K562 (cell line): ENCODE measurements around the gene SGK1. TPM values are rescaled to one million over a fixed set of nuclear protein-coding genes. Genes with fewer than 3 reads are reported as not detected.

Experiments used
- ADNP ChIP-seq: fragments of 200-800 bp; sonication (Bioruptor generic); IDR thresholded peaks from 2 replicates; pipeline ENCODE4 v1.6.1; 2016; ENCODE audit warnings: missing genetic modification characterization, missing compliant biosample characterization
- CBX2 ChIP-seq: fragments of 200-600 bp; sonication (generic); IDR thresholded peaks from one replicate; pipeline ENCODE4 v1.6.1; 2012; ENCODE audit warnings: mild to moderate bottlenecking, low read length, inconsistent platforms; ENCODE audit not compliant: insufficient read depth, poor library complexity, severe bottlenecking
- CEBPB ChIP-seq: fragments of 450-650 bp; IDR thresholded peaks from 2 replicates; pipeline ENCODE4 v1.6.1; 2016; ENCODE audit warnings: missing genetic modification characterization, missing compliant biosample characterization
- DPF2 ChIP-seq: fragments of 450-650 bp; IDR thresholded peaks from 2 replicates; pipeline ENCODE4 v1.6.1; 2016
- ELF4 ChIP-seq: fragments of 450-650 bp; formaldehyde crosslinking; IDR thresholded peaks from 2 replicates; pipeline ENCODE4 v1.4.0; 2022; ENCODE audit warnings: missing genetic modification characterization
- ELK1 ChIP-seq: sonication (generic); formaldehyde crosslinking; IDR thresholded peaks from 2 replicates; pipeline ENCODE4 v1.8.1; 2022; ENCODE audit warnings: missing genetic modification reagents
- ETS2 ChIP-seq: IDR thresholded peaks from 2 replicates; pipeline ENCODE4 v1.6.1; 2016; ENCODE audit warnings: borderline replicate concordance, missing genetic modification characterization, mild to moderate bottlenecking, moderate library complexity, missing compliant biosample characterization; ENCODE audit not compliant: poor library complexity, severe bottlenecking
- ETV1 ChIP-seq: fragments of 450-650 bp; conservative IDR thresholded peaks from 2 replicates; pipeline ENCODE4 v1.6.1; 2016; ENCODE audit warnings: missing genetic modification characterization, control low read depth, low read depth, missing compliant biosample characterization
- GABPA ChIP-seq: fragments of 200-800 bp; sonication (Bioruptor generic); conservative IDR thresholded peaks from 2 replicates; pipeline ENCODE4 v1.6.1; 2016; ENCODE audit warnings: low read depth, missing genetic modification characterization, missing compliant biosample characterization
- HNRNPUL1 ChIP-seq: fragments of 200-400 bp; formaldehyde crosslinking; IDR thresholded peaks from 2 replicates; pipeline ENCODE4 v1.6.1; 2017; ENCODE audit warnings: low read length
- MTA1 ChIP-seq: fragments of 450-650 bp; IDR thresholded peaks from 2 replicates; pipeline ENCODE4 v1.6.1; 2017; ENCODE audit warnings: borderline replicate concordance
- MYNN ChIP-seq, 2 experiments: sonication (generic); formaldehyde crosslinking in 1 of 2; IDR thresholded peaks; 2 replicates each; pipeline versions ENCODE4 v1.5.0 to v1.6.1; 2016 to 2020; ENCODE audit warnings: antibody characterized with exemption in 1 of 2, missing genetic modification reagents in 1 of 2
- NCOA1 ChIP-seq: fragments of 450-650 bp; IDR thresholded peaks from 2 replicates; pipeline ENCODE4 v1.6.1; 2016; ENCODE audit warnings: low read depth
- SIN3A ChIP-seq, 2 experiments: fragments of 150-350 bp in 1 of 2; IDR thresholded peaks; 2 replicates each; pipeline ENCODE4 v1.6.1; 2011 to 2016; ENCODE audit warnings: borderline replicate concordance in 2 of 2, low read depth in 2 of 2, low read length in 2 of 2, mild to moderate bottlenecking in 2 of 2, moderate library complexity in 2 of 2; ENCODE audit not compliant: control insufficient read depth in 1 of 2
- SMARCA4 ChIP-seq: fragments of 450-650 bp; IDR thresholded peaks from 2 replicates; pipeline ENCODE4 v1.6.1; 2016
- STAT5A ChIP-seq: IDR thresholded peaks from 2 replicates; pipeline ENCODE4 v1.6.1; 2012; ENCODE audit warnings: low read length, inconsistent platforms, borderline replicate concordance
- XRCC5 ChIP-seq: fragments of 200-400 bp; formaldehyde crosslinking; IDR thresholded peaks from 2 replicates; pipeline ENCODE4 v1.6.1; 2017; ENCODE audit warnings: low read depth, mild to moderate bottlenecking, low read length
- ZC3H8 ChIP-seq: fragments of 450-650 bp; IDR thresholded peaks from 2 replicates; pipeline ENCODE4 v1.6.1; 2017
- ZNF134 ChIP-seq: fragments of 250-450 bp; sonication (Bioruptor Pico); conservative IDR thresholded peaks from 2 replicates; pipeline ENCODE4 v1.4.0; 2020
- ZNF263 ChIP-seq: sonication (generic); formaldehyde crosslinking; IDR thresholded peaks from 2 replicates; pipeline ENCODE4 v1.8.0; 2022; ENCODE audit warnings: mild to moderate bottlenecking, missing genetic modification reagents, borderline replicate concordance
- ZNF592 ChIP-seq: fragments of 450-650 bp; IDR thresholded peaks from 2 replicates; pipeline ENCODE4 v1.6.1; 2017; ENCODE audit warnings: antibody characterized with exemption, mild to moderate bottlenecking
- ZNF740 ChIP-seq, 3 experiments: fragments of 200-800 bp in 1 of 3; sonication (Bioruptor generic) in 1 of 3; sonication (generic) in 1 of 3; formaldehyde crosslinking in 1 of 3; IDR thresholded peaks; 2 replicates each; pipeline versions ENCODE4 v1.6.1 to v1.8.0; 2016 to 2022; ENCODE audit warnings: mild to moderate bottlenecking in 2 of 3, missing compliant biosample characterization in 2 of 3, missing genetic modification characterization in 2 of 3, missing genetic modification reagents in 1 of 3
- polyA plus RNA-seq, 8 experiments: library from polyadenylated mRNA; depleted of rRNA in 4 of 8; stranded (reverse) in 5 of 8; unstranded in 3 of 8; fragments of >200 nt; fragmentation: Nextera tagmentation in 2 of 8; fragmentation: Illumina TruSeq in 1 of 8; extraction: Ambion mirVana in 2 of 8; extraction: Trizol in 1 of 8; gene quantifications; 2 replicates each; pipeline versions ENCODE4 v1.2.1 to v1.2.3, GENCODE V29; 2011 to 2014; ENCODE audit warnings: inconsistent platforms in 1 of 8, missing spikeins in 1 of 8
- total RNA-seq, 7 experiments: library from RNA; depleted of rRNA in 6 of 7; stranded (reverse); fragments of >200 nt in 6 of 7; fragmentation: Illumina TruSeq in 2 of 7; extraction: Trizol in 2 of 7; gene quantifications; 2 replicates each; pipeline versions ENCODE4 v1.2.1 to v1.2.3, GENCODE V29; 2011 to 2021; ENCODE audit warnings: low replicate concordance in 1 of 7

Gene SGK1
- total and polyA plus RNA-seq, 9 of the 15 experiments (the other 6 are each of a cell fraction or from before 2014, with no cell fraction given) = 3.5 to 7.2 (median 3.9) TPM

DNA sequence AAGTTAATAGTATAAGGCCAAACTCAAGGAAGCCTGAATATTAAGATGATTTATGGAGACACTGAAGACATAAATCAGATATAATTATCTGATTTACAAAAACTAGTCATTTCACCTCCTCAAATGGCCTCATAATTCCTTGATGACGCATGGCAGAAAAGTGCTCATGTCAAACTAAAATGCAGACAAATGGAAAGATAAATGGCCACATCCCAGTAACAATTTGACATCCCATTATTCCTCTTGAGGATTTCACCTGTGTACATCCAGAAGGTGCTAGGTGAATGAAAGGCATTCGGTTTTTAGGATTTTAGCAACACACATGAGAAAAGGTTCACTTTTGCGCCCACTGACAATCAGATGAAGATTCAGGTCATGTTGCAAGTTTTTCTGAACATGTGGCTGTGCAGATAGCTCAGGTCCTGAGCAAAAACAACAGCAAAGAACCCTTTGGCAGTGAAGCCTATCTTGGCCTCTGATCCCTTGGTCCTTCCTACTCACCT is 24.2 kb downstream of the SGK1 start (continued):
- TF ChIP-seq STAT5A (peak; percentile 28; the same call in 1 of the 2 replicates), DPF2 (peak; percentile 90), SMARCA4 (no peak; the same call in 1 of the 2 replicates), GABPA (tag) (no peak), ADNP (tag) (no peak), ELK1 (CRISPR knock-in tag) (no peak), ZNF134 (CRISPR knock-in tag) (0 out of 2 replicates have a peak, but pooled peaks have one; percentile 10), NCOA1 (peak; percentile 50; the same call in 1 of the 2 replicates), CBX2 (no peak), MTA1 (peak; percentile 36; the same call in 1 of the 2 replicates), ZC3H8 (no peak), ETV1 (0 out of 2 replicates have a peak, but pooled peaks have one; percentile 31), ETS2 (tag) (no peak), HNRNPUL1 (no peak), MYNN (IDR thresholded peaks at IDR 0.05) (no peak), MYNN (CRISPR knock-in tag; IDR thresholded peaks at IDR 0.05) (no peak), CEBPB (tag) (peak; percentile 87), ELF4 (CRISPR knock-in tag) (no peak), SIN3A (IDR thresholded peaks at IDR 0.05; ENCODE audit: borderline replicate concordance in 2 of 2, control insufficient read depth in 1 of 2, low read depth in 2 of 2, low read length in 2 of 2) (no peak), ZNF263 (CRISPR knock-in tag) (no peak), ZNF740 (CRISPR knock-in tag; IDR thresholded peaks at IDR 0.05) (no peak), ZNF740 (tag; IDR thresholded peaks at IDR 0.05) (no peak), ZNF592 (peak; percentile 47; the same call in 1 of the 2 replicates), XRCC5 (no peak)
